Measurements from ENCODE around the gene LRRC8B.

LRRC8B gene

GRCh38 chr1:89565521-89565920 is 40.9 kb downstream of the LRRC8B start:
- H2AFZ ChIP-seq (ENCODE audit: low read length), result no peak overlapping the region
- H3K27me3 ChIP-seq (ENCODE audit: insufficient read depth, low read length, poor library complexity, severe bottlenecking), result no peaks in the 10 kb centered on the region
- H3K4me3 ChIP-seq (ENCODE audit: low read length, poor library complexity, severe bottlenecking), result no peak overlapping the region
- no peaks in the 10 kb centered on the region for H3K9me2 ChIP-seq (replicated peaks; ENCODE audit: low read depth, low read length)
- no peak overlapping the region for H3K9ac ChIP-seq (ENCODE audit: low read depth, low read length, poor library complexity, severe bottlenecking)
- peaks cover 8% of the 10 kb centered on the region for H3K4me1 ChIP-seq (ENCODE audit: insufficient read depth, low read length, poor library complexity, severe bottlenecking)
- H3F3A ChIP-seq (ENCODE audit: low read depth), result no peaks in the 10 kb centered on the region
- no peak for TF ChIP-seq CTCF (conservative IDR thresholded peaks at IDR 0.05; ENCODE audit: low read length)
- TF ChIP-seq EZH2phosphoT487 (IDR thresholded peaks at IDR 0.05; ENCODE audit: borderline replicate concordance), result no peak
- H3K4me2 ChIP-seq (ENCODE audit: low read depth, low read length, poor library complexity, severe bottlenecking), result no peak overlapping the region
- H3K9me3 ChIP-seq (ENCODE audit: insufficient read depth, low read depth, low read length), result no peaks in the 10 kb centered on the region
- peaks cover 6% of the 10 kb centered on the region for H4K20me1 ChIP-seq (ENCODE audit: insufficient read depth, low read length, poor library complexity, severe bottlenecking)
- H3K79me2 ChIP-seq (ENCODE audit: insufficient read depth, low read length), result peaks cover 23% of the 10 kb centered on the region
- peaks cover 11% of the 10 kb centered on the region; the same call in 1 of the 2 replicates for H3K36me3 ChIP-seq (ENCODE audit: insufficient read depth, low read length)

- Histone ChIP-seq H3K9ac (ENCODE audit: low read depth, low read length, poor library complexity, severe bottlenecking) (no peak overlapping the region), H3K4me2 (ENCODE audit: low read depth, low read length, poor library complexity, severe bottlenecking) (no peak overlapping the region), H2AFZ (ENCODE audit: low read length) (no peak overlapping the region)
Observed at GRCh38 chr1:89566761-89567174, 42.1 kb downstream of the LRRC8B start.

GRCh38 chr1:89567797-89568196 is 43.2 kb downstream of the LRRC8B start:
- Histone ChIP-seq H3F3A (ENCODE audit: low read depth) (no peaks in the 10 kb centered on the region), H4K20me1 (ENCODE audit: insufficient read depth, low read length, poor library complexity, severe bottlenecking) (peaks cover 6% of the 10 kb centered on the region), H3K9me3 (ENCODE audit: insufficient read depth, low read depth, low read length) (no peaks in the 10 kb centered on the region), H3K9ac (ENCODE audit: low read depth, low read length, poor library complexity, severe bottlenecking) (no peak overlapping the region), H3K27me3 (ENCODE audit: insufficient read depth, low read length, poor library complexity, severe bottlenecking) (no peaks in the 10 kb centered on the region), H2AFZ (ENCODE audit: low read length) (no peak overlapping the region), H3K4me1 (ENCODE audit: insufficient read depth, low read length, poor library complexity, severe bottlenecking) (peaks cover 8% of the 10 kb centered on the region), H3K9me2 (replicated peaks; ENCODE audit: low read depth, low read length) (no peaks in the 10 kb centered on the region), H3K36me3 (ENCODE audit: insufficient read depth, low read length) (peaks cover 20% of the 10 kb centered on the region; the same call in 1 of the 2 replicates), H3K4me2 (ENCODE audit: low read depth, low read length, poor library complexity, severe bottlenecking) (no peak overlapping the region), H3K4me3 (ENCODE audit: low read length, poor library complexity, severe bottlenecking) (no peak overlapping the region), H3K79me2 (ENCODE audit: insufficient read depth, low read length) (peaks cover 28% of the 10 kb centered on the region)
- TF ChIP-seq EZH2phosphoT487 (IDR thresholded peaks at IDR 0.05; ENCODE audit: borderline replicate concordance) (no peak), CTCF (conservative IDR thresholded peaks at IDR 0.05; ENCODE audit: low read length) (no peak)

More at GRCh38 chr1:89566761-89567174, 42.1 kb downstream of the LRRC8B start:
- Histone ChIP-seq H3K9me3 (ENCODE audit: insufficient read depth, low read depth, low read length) (no peaks in the 10 kb centered on the region), H3F3A (ENCODE audit: low read depth) (no peaks in the 10 kb centered on the region), H3K36me3 (ENCODE audit: insufficient read depth, low read length) (peaks cover 17% of the 10 kb centered on the region; the same call in 1 of the 2 replicates), H4K20me1 (ENCODE audit: insufficient read depth, low read length, poor library complexity, severe bottlenecking) (peaks cover 6% of the 10 kb centered on the region), H3K79me2 (ENCODE audit: insufficient read depth, low read length) (peaks cover 29% of the 10 kb centered on the region), H3K4me1 (ENCODE audit: insufficient read depth, low read length, poor library complexity, severe bottlenecking) (peaks cover 8% of the 10 kb centered on the region), H3K9me2 (replicated peaks; ENCODE audit: low read depth, low read length) (no peaks in the 10 kb centered on the region), H3K27me3 (ENCODE audit: insufficient read depth, low read length, poor library complexity, severe bottlenecking) (no peaks in the 10 kb centered on the region), H3K4me3 (ENCODE audit: low read length, poor library complexity, severe bottlenecking) (no peak overlapping the region)
- TF ChIP-seq CTCF (conservative IDR thresholded peaks at IDR 0.05; ENCODE audit: low read length), result no peak
- TF ChIP-seq EZH2phosphoT487 (IDR thresholded peaks at IDR 0.05; ENCODE audit: borderline replicate concordance), result no peak

Measured in Loucy (cell line).